Ramos (cell line): Measurements from ENCODE around the gene LRATD1.
"Not testable (repeated sequence)": the region's sequence is repeated elsewhere in the genome, so short reads cannot be mapped to it uniquely, and the experiment has no call there.

Experiments used
- in situ Hi-C: fragments of 300-500 bp; cut with MboI; formaldehyde crosslinking; loops from one replicate; pipeline ENCODE4 v1.14.3; 2022; ENCODE audit warnings: low sequenced_read_pairs; ENCODE audit not compliant: unreplicated experiment

The LRATD1 gene

GRCh38 chr2:14632133-14632936, at the start of gene LRATD1:
TSS of gene LRATD1 (plus strand) at chr2:14632717. CDS start at chr2:14633980, 1,263 bp downstream.
- in situ Hi-C loops, result no loop called here

GRCh38 chr2:14583059-14583458, 49.5 kb upstream of the LRATD1 start:
- in situ Hi-C loops, result no loop called here

- in situ Hi-C loops, result no loop called here
Observed at GRCh38 chr2:14583802-14584201, 48.7 kb upstream of the LRATD1 start.

GRCh38 chr2:14587119-14587518, 45.4 kb upstream of the LRATD1 start:
- in situ Hi-C loops, result no loop called here

- in situ Hi-C loops, result no loop called here
Observed at GRCh38 chr2:14601156-14601770, 31.3 kb upstream of the LRATD1 start.

- in situ Hi-C loops, result no loop called here
Observed at GRCh38 chr2:14602309-14602708, 30.2 kb upstream of the LRATD1 start.

- in situ Hi-C loops, result no loop called here
Observed at GRCh38 chr2:14603676-14604075, 28.8 kb upstream of the LRATD1 start.

GRCh38 chr2:14608245-14608644, 24.3 kb upstream of the LRATD1 start:
- in situ Hi-C loops, result no loop called here

GRCh38 chr2:14614017-14614416, 18.5 kb upstream of the LRATD1 start:
- in situ Hi-C loops, result no loop called here

GRCh38 chr2:14615121-14615520, 17.4 kb upstream of the LRATD1 start:
- in situ Hi-C loops, result no loop called here

GRCh38 chr2:14615760-14616159, 16.8 kb upstream of the LRATD1 start:
- in situ Hi-C loops, result no loop called here

GRCh38 chr2:14616342-14616741, 16.2 kb upstream of the LRATD1 start:
- in situ Hi-C loops, result no loop called here

GRCh38 chr2:14616950-14617349, 15.6 kb upstream of the LRATD1 start:
- in situ Hi-C loops, result no loop called here

- in situ Hi-C loops, result no loop called here
Observed at GRCh38 chr2:14619441-14619840, 13.1 kb upstream of the LRATD1 start.

- in situ Hi-C loops, result no loop called here
Observed at GRCh38 chr2:14621114-14621513, 11.4 kb upstream of the LRATD1 start.

GRCh38 chr2:14621906-14622549, 10.5 kb upstream of the LRATD1 start:
- in situ Hi-C loops, result no loop called here

- in situ Hi-C loops, result not testable (repeated sequence)
Observed at GRCh38 chr2:14622550-14622939, 10.0 kb upstream of the LRATD1 start.

GRCh38 chr2:14623237-14623636, 9.3 kb upstream of the LRATD1 start:
- in situ Hi-C loops, result no loop called here

- in situ Hi-C loops, result no loop called here
Observed at GRCh38 chr2:14626873-14627272, 5.6 kb upstream of the LRATD1 start.

GRCh38 chr2:14628901-14629300, 3.6 kb upstream of the LRATD1 start:
- in situ Hi-C loops, result no loop called here

GRCh38 chr2:14631406-14632040, 994 bp upstream of the LRATD1 start:
- in situ Hi-C loops, result no loop called here
